ENCODE results near the gene GRID2IP.

Gene GRID2IP

DNA sequence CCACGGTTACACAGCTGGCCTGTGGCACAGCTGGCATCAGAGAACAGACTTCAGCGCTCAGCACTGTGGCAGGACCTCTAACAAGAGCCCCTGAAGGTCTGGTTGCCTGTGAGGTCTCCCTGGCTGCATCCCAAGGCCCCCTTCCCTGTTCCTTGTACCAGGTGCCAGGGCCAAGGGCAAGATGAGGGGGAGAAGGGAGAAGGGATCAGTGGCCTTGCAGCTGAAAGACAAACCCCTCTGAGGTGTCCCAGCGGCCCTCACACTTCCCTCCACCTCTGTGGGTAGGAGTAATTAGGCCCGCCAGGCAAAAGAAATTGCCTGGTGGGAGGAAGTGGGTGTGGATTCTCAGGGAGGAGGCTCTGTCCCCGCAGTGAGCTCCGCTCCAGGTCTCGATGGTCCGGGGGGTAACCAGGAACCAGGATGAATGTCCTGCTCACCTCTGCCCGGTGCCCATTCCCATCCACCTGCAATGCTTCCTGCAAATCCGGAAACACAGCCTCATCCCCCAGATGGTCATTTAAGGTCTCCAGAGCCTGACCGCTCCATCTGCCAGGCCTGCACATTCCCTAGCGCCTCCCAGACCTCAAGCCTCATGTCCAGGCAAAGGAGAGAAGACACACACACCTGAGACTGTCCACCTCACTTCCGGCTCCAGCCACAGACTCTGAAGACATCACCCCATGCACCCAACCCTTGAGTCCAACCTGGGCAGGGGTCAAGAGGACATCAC is 22.7 kb downstream of the GRID2IP start:
- no peak for DNase-seq (ENCODE audit: low read depth in 1 of 2, low spot score in 1 of 2)

DNA sequence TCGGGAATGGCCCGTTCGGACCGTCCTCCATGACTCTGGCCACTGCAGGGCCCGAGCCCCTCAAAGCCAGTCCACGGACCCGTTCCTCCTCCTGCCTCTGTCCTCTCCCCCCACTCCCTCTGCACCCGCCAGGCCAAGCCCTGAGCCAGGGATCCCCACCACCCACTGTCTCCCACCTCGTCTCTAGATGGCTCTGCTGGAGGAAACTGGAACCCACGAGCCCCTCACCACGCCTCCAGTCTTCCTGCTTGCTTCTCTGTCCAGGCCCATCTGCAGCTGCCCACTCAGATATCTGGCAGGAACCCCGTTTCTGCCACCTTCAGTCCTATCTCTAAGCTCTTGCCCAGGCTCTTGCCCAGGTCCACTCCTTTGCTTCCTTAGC is 24.3 kb downstream of the GRID2IP start:
- no peak for DNase-seq (ENCODE audit: low read depth in 1 of 2, low spot score in 1 of 2)

- no peak for DNase-seq (ENCODE audit: low read depth in 1 of 2, low spot score in 1 of 2)
Measured at GRCh38 chr7:6520163-6520981, 30.9 kb downstream of the GRID2IP start.

GRCh38 chr7:6516387-6516983 is 34.8 kb downstream of the GRID2IP start:
- DNase-seq (ENCODE audit: low read depth in 1 of 2, low spot score in 1 of 2), result peak; percentile 34 to 40

DNA sequence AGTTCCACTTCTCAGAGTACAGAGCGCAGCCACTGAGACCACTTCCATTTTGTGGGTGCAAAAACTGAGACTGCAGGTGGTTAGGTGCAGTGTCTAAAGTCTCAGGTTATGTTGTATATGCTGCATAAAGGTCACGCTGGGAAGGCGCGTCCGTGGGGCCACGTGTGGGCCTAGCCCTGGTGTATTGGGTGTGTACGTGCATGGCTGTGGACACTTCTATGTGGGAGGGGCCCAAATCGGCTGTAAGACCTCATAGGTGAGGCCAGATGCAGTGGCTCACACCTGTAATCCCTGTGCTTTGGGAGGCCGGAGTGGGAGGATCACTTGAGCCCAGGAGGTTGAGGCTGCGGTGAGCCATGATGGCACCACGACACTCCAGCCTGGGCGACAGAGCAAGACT is 37.7 kb downstream of the GRID2IP start:
- DNase-seq (ENCODE audit: low read depth in 1 of 2, low spot score in 1 of 2), result no peak

DNA sequence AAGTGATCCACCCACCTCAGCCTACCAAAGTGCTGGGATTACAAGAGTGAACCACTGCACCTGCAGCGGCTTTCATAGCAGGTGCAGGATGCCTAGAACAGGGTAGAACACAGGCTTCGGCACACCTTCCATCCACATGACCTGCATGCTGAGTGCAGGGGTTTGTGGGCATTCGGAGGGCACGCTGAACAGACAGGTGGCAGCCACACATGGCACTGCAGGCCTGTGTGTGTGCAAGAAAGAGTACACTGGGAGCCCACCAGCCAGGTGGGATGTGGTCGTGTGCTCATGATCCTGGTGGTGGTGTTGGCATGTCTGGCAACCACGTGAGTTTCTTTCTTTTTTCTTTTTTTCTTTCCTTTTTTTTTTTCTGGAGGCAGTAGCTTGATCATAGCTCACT is 38.4 kb downstream of the GRID2IP start:
- no peak for DNase-seq (ENCODE audit: low read depth in 1 of 2, low spot score in 1 of 2)

- DNase-seq (ENCODE audit: low read depth in 1 of 2, low spot score in 1 of 2), result no peak
Measured at GRCh38 chr7:6510476-6511133, 40.7 kb downstream of the GRID2IP start.

DNA sequence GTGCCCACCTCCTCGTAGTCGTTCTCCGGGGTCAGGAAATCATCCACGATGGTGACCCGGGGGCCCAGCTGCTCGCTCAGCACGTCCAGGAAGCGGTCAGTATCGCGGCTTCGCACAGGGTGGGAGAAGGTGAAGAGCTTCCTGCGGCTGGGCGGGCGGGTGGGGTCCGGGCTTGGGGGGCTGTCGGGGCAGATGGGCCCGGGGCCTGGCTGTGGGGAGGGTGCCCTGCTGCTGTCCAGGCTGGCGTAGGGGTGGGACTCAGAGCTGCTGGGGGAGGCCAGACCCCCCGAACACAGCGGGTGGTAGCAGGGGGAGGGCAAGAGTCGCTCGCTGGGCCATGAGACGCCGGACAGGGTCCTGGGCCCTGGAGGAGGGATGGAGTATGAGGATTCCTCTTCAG is 42.3 kb downstream of the GRID2IP start:
- no peak for DNase-seq (ENCODE audit: low read depth in 1 of 2, low spot score in 1 of 2)

DNA sequence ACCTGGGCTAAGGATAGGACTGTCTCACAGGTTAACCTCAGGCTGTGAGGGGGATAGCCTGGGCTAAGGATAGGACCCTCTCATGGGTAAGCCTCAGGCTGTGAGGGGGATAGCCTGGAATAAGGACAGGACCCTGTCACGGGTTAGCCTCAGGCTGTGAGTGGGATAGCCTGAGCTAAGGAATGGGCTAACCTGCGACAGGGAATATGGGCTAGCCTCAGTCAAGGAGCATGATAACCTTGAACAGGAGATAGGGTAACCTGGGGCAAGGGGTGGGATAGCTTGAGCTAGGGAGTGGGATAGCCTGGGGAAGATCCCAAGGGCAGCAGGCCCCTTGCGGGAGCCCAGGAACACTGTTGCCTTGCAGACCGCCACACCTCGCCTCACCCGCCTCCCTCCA is 42.7 kb downstream of the GRID2IP start:
- DNase-seq (ENCODE audit: low read depth in 1 of 2, low spot score in 1 of 2), result no peak

DNA sequence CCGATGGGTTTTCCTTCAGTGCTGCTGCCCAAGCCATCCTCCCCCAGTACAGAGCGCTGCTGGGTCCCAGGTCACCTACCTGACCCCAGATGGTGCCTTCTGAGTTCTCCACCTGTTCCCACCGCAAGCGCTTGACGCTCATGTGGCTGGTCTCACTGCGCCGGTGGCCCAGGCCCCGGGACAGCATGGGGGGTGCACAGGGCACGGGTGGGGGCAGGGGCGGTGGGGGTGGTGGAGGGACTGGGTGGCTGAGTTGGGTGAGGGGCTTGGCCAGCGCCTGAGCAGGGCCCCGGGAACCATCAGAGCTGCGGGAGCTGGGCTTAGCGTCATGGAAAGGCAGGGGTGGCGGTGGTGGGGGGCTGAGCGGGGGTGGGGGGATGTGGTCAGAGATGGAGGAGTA is 43.4 kb downstream of the GRID2IP start:
- no peak for DNase-seq (ENCODE audit: low read depth in 1 of 2, low spot score in 1 of 2)

GRCh38 chr7:6505685-6506559 is 45.3 kb downstream of the GRID2IP start:
- DNase-seq (ENCODE audit: low read depth in 1 of 2, low spot score in 1 of 2), result no peak

DNA sequence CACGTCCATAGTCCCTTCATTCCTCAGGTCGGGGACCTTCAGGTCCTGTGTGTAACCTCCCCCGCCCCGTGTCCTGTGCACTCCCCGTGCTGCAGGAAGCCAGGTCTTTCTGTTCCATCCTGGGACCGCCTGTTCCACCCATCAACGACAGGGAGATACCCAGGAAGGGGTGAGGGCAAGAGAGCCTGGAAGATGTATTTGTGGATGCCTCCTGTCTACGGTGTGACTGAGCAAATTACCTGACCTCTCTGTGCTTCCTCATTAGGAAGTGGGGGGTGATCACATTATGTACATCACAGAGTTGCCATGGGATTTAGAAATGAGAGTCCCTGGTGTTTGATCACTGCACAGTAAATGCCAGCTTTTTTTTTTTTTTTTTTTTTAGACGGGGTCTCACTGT is 46.3 kb downstream of the GRID2IP start:
- DNase-seq (ENCODE audit: low read depth in 1 of 2, low spot score in 1 of 2), result no peak

GRCh38 chr7:6502886-6503285 is 48.4 kb downstream of the GRID2IP start:
- no peak for DNase-seq (ENCODE audit: low read depth in 1 of 2, low spot score in 1 of 2)

- DNase-seq (ENCODE audit: low read depth in 1 of 2, low spot score in 1 of 2), result no peak
Measured at GRCh38 chr7:6501586-6502564, 49.4 kb downstream of the GRID2IP start.

GRCh38 chr7:6500691-6501090 is 50.6 kb downstream of the GRID2IP start:
- DNase-seq (ENCODE audit: low read depth in 1 of 2, low spot score in 1 of 2), result no peak

DNA sequence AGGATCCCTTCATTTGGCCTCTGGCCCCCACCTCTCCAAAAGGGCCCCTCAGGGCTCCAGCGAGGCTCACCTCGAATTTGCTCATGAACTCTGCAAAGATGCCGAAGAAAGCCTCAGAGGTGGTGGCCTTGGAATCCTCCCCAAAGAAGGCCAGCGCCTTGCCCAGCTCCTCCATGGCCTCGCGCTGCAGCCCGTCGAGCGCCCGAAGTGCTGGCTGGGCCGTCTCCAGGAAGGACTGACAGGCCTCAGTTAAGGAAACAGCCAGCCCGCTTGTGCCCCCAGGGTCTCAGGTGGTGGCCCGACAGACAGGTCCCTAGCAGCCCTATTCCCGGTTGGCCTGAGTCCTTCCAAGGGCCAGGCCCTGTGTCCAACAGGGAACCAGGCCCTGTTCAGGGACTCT is 53.3 kb downstream of the GRID2IP start:
- no peak for DNase-seq (ENCODE audit: low read depth in 1 of 2, low spot score in 1 of 2)

GRCh38 chr7:6497637-6497905 is 53.7 kb downstream of the GRID2IP start:
- no peak for DNase-seq (ENCODE audit: low read depth in 1 of 2, low spot score in 1 of 2)

GRCh38 chr7:6496842-6497636 is 54.2 kb downstream of the GRID2IP start:
- no peak for DNase-seq (ENCODE audit: low read depth in 1 of 2, low spot score in 1 of 2)
